HepG2 (cell line): Measurements from ENCODE around the gene PLG. TPM values are rescaled to one million over a fixed set of nuclear protein-coding genes. Genes with fewer than 3 reads are reported as not detected.
A peak's percentile ranks its signal among the peaks of the same experiment; 100 is the strongest.

Source experiments
- CHD4 ChIP-seq: fragments of 200-600 bp; sonication (generic); IDR thresholded peaks from 2 replicates; pipeline ENCODE4 v1.7.0; 2017; ENCODE audit warnings: mild to moderate bottlenecking, low read length, borderline replicate concordance
- HDAC1 ChIP-seq: sonication (generic); formaldehyde crosslinking; IDR thresholded peaks from 2 replicates; pipeline ENCODE4 v1.5.1; 2020; ENCODE audit warnings: mild to moderate bottlenecking, missing genetic modification reagents
- HNRNPL ChIP-seq: fragments of 200-400 bp; formaldehyde crosslinking; IDR thresholded peaks from 2 replicates; pipeline ENCODE4 v1.6.1; 2017; ENCODE audit warnings: mild to moderate bottlenecking, low read depth, low read length
- HOXA5 ChIP-seq: sonication (generic); formaldehyde crosslinking; IDR thresholded peaks from 2 replicates; pipeline ENCODE4 v1.4.0; 2020; ENCODE audit warnings: missing genetic modification reagents
- RXRB ChIP-seq: IDR thresholded peaks from 2 replicates; pipeline ENCODE4 v1.6.1; 2016; ENCODE audit warnings: borderline replicate concordance, missing genetic modification reagents, missing compliant biosample characterization
- SNRNP70 ChIP-seq: fragments of 200-400 bp; formaldehyde crosslinking; IDR thresholded peaks from 2 replicates; pipeline ENCODE4 v1.6.1; 2017; ENCODE audit warnings: mild to moderate bottlenecking, low read depth, low read length, moderate library complexity
- STAG1 ChIP-seq: sonication (generic); formaldehyde crosslinking; IDR thresholded peaks from 2 replicates; pipeline ENCODE4 v1.4.0; 2020; ENCODE audit warnings: missing genetic modification reagents
- ZEB1 ChIP-seq: IDR thresholded peaks from 2 replicates; pipeline ENCODE4 v1.6.1; 2012; ENCODE audit warnings: mild to moderate bottlenecking, low read depth, inconsistent platforms; ENCODE audit not compliant: insufficient replicate concordance
- ZKSCAN1 ChIP-seq: fragments of 150-350 bp; IDR thresholded peaks from 2 replicates; pipeline ENCODE4 v1.6.1; 2014; ENCODE audit warnings: low read length
- ZNF367 ChIP-seq: sonication (generic); formaldehyde crosslinking; IDR thresholded peaks from 2 replicates; pipeline ENCODE4 v1.4.0; 2020; ENCODE audit warnings: missing genetic modification reagents, borderline replicate concordance
- ZNF558 ChIP-seq: sonication (generic); formaldehyde crosslinking; IDR thresholded peaks from 2 replicates; pipeline ENCODE4 v1.9.0; 2022; ENCODE audit warnings: mild to moderate bottlenecking, missing genetic modification reagents, borderline replicate concordance
- ZNF709 ChIP-seq: sonication (generic); formaldehyde crosslinking; IDR thresholded peaks from 2 replicates; pipeline ENCODE4 v1.5.0; 2020; ENCODE audit warnings: mild to moderate bottlenecking, missing genetic modification reagents
- ZNF816 ChIP-seq: sonication (generic); formaldehyde crosslinking; IDR thresholded peaks from 2 replicates; pipeline ENCODE4 v1.8.0; 2022; ENCODE audit warnings: missing genetic modification reagents, mild to moderate bottlenecking, borderline replicate concordance
- ZZZ3 ChIP-seq: sonication (generic); formaldehyde crosslinking; IDR thresholded peaks from 2 replicates; pipeline ENCODE4 v1.4.0; 2020; ENCODE audit warnings: missing genetic modification reagents, mild to moderate bottlenecking, borderline replicate concordance
- polyA plus RNA-seq, 8 experiments: library from polyadenylated mRNA; depleted of rRNA in 3 of 8; stranded (reverse) in 7 of 8; unstranded in 1 of 8; fragments of >200 nt; fragmentation: Illumina TruSeq in 4 of 8; extraction: Trizol in 4 of 8; gene quantifications; 2 replicates each; pipeline versions ENCODE4 v1.2.1 to v1.2.3, GENCODE V29; 2011 to 2016; ENCODE audit warnings: low read depth in 4 of 8, missing spikeins in 1 of 8, mixed read lengths in 1 of 8; ENCODE audit not compliant: insufficient read depth in 1 of 8
- total RNA-seq, 5 experiments: library from RNA; depleted of rRNA; stranded (reverse); fragments of >200 nt; fragmentation: Illumina TruSeq; extraction: Trizol; gene quantifications; 2 replicates each; pipeline ENCODE4 v1.2.3, GENCODE V29; 2016; ENCODE audit warnings: low read depth in 1 of 5
- TF ChIP-seq, protein P1 (sequence below): sonication (generic); formaldehyde crosslinking; IDR thresholded peaks from 2 replicates; pipeline ENCODE4 v1.4.0; 2020; ENCODE audit warnings: missing genetic modification reagents
- TF ChIP-seq, protein P2 (sequence below): IDR thresholded peaks from 2 replicates; pipeline ENCODE4 v1.6.1; 2016; ENCODE audit warnings: mild to moderate bottlenecking
- TF ChIP-seq, protein P3 (sequence below): IDR thresholded peaks from 2 replicates; pipeline ENCODE4 v1.6.1; 2012; ENCODE audit warnings: low read length, improper control_type of control experiment
- TF ChIP-seq, protein P4 (sequence below): sonication (generic); formaldehyde crosslinking; IDR thresholded peaks from 2 replicates; pipeline ENCODE4 v1.4.0; 2020; ENCODE audit warnings: mild to moderate bottlenecking, missing genetic modification reagents, borderline replicate concordance

PLG gene
- total and polyA plus RNA-seq, 2 of the 13 experiments (the other 11 are each of a cell fraction or from before 2014, with no cell fraction given), result 1.7 to 10.7 TPM

DNA sequence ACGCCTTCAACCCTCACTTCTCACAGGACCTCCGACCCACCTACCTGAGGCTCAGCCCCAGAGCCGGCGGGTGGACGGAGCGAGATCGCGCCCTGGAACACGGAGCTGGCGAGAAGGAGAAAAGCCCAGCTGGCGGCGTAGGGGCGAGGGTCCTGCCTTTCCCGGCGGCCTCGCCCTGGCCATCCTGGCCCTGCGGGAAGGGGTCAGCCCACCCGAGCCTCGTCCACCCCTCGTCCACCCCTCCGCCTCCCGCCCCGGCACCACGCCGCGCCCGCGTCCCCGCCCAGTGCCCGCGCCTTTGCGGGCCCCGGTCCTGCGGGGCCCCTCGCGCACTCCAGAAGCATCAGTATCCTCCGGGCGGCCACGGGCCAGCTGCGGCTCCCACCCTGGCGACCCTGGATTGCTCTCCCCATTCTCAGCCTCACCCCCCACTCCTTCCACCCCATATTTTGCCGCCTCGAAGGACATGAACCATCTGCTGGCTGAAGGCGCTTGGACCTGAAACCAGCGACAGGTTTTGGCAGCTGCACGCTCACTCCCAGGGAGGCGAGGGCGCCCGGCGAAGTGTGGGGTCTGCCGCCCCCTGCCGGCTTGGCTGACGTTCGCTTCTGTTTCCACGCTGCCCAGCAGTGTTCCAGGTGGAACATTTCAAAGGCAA, 65.1 kb downstream of the PLG start (continued):
- TF ChIP-seq CHD4, result no peak
- no peak for TF ChIP-seq HNRNPL
- TF ChIP-seq ZNF367 (CRISPR knock-in tag), result no peak
- TF ChIP-seq, protein P1, sequence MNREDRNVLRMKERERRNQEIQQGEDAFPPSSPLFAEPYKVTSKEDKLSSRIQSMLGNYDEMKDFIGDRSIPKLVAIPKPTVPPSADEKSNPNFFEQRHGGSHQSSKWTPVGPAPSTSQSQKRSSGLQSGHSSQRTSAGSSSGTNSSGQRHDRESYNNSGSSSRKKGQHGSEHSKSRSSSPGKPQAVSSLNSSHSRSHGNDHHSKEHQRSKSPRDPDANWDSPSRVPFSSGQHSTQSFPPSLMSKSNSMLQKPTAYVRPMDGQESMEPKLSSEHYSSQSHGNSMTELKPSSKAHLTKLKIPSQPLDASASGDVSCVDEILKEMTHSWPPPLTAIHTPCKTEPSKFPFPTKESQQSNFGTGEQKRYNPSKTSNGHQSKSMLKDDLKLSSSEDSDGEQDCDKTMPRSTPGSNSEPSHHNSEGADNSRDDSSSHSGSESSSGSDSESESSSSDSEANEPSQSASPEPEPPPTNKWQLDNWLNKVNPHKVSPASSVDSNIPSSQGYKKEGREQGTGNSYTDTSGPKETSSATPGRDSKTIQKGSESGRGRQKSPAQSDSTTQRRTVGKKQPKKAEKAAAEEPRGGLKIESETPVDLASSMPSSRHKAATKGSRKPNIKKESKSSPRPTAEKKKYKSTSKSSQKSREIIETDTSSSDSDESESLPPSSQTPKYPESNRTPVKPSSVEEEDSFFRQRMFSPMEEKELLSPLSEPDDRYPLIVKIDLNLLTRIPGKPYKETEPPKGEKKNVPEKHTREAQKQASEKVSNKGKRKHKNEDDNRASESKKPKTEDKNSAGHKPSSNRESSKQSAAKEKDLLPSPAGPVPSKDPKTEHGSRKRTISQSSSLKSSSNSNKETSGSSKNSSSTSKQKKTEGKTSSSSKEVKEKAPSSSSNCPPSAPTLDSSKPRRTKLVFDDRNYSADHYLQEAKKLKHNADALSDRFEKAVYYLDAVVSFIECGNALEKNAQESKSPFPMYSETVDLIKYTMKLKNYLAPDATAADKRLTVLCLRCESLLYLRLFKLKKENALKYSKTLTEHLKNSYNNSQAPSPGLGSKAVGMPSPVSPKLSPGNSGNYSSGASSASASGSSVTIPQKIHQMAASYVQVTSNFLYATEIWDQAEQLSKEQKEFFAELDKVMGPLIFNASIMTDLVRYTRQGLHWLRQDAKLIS (CRISPR knock-in tag), result no peak
- TF ChIP-seq ZEB1, result no peak
- TF ChIP-seq SNRNP70, result no peak
- TF ChIP-seq ZNF709 (CRISPR knock-in tag), result no peak; the same call in 1 of the 2 replicates
- peak; percentile 23; the same call in 1 of the 2 replicates for TF ChIP-seq RXRB (CRISPR knock-in tag)
- peak; percentile 79 for TF ChIP-seq STAG1 (CRISPR knock-in tag)
- TF ChIP-seq, protein P2, sequence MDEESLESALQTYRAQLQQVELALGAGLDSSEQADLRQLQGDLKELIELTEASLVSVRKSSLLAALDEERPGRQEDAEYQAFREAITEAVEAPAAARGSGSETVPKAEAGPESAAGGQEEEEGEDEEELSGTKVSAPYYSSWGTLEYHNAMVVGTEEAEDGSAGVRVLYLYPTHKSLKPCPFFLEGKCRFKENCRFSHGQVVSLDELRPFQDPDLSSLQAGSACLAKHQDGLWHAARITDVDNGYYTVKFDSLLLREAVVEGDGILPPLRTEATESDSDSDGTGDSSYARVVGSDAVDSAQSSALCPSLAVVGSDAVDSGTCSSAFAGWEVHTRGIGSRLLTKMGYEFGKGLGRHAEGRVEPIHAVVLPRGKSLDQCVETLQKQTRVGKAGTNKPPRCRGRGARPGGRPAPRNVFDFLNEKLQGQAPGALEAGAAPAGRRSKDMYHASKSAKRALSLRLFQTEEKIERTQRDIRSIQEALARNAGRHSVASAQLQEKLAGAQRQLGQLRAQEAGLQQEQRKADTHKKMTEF (CRISPR knock-in tag), result no peak; the same call in 1 of the 2 replicates
- 0 out of 2 replicates have a peak, but pooled peaks have one; percentile 42 for TF ChIP-seq HOXA5 (CRISPR knock-in tag)
- TF ChIP-seq ZKSCAN1, result no peak
- TF ChIP-seq, protein P3, sequence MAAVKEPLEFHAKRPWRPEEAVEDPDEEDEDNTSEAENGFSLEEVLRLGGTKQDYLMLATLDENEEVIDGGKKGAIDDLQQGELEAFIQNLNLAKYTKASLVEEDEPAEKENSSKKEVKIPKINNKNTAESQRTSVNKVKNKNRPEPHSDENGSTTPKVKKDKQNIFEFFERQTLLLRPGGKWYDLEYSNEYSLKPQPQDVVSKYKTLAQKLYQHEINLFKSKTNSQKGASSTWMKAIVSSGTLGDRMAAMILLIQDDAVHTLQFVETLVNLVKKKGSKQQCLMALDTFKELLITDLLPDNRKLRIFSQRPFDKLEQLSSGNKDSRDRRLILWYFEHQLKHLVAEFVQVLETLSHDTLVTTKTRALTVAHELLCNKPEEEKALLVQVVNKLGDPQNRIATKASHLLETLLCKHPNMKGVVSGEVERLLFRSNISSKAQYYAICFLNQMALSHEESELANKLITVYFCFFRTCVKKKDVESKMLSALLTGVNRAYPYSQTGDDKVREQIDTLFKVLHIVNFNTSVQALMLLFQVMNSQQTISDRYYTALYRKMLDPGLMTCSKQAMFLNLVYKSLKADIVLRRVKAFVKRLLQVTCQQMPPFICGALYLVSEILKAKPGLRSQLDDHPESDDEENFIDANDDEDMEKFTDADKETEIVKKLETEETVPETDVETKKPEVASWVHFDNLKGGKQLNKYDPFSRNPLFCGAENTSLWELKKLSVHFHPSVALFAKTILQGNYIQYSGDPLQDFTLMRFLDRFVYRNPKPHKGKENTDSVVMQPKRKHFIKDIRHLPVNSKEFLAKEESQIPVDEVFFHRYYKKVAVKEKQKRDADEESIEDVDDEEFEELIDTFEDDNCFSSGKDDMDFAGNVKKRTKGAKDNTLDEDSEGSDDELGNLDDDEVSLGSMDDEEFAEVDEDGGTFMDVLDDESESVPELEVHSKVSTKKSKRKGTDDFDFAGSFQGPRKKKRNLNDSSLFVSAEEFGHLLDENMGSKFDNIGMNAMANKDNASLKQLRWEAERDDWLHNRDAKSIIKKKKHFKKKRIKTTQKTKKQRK, result no peak
- 0 out of 2 replicates have a peak, but pooled peaks have one; percentile 49 for TF ChIP-seq ZNF816 (CRISPR knock-in tag)
- TF ChIP-seq ZZZ3 (CRISPR knock-in tag), result no peak
- TF ChIP-seq, protein P4, sequence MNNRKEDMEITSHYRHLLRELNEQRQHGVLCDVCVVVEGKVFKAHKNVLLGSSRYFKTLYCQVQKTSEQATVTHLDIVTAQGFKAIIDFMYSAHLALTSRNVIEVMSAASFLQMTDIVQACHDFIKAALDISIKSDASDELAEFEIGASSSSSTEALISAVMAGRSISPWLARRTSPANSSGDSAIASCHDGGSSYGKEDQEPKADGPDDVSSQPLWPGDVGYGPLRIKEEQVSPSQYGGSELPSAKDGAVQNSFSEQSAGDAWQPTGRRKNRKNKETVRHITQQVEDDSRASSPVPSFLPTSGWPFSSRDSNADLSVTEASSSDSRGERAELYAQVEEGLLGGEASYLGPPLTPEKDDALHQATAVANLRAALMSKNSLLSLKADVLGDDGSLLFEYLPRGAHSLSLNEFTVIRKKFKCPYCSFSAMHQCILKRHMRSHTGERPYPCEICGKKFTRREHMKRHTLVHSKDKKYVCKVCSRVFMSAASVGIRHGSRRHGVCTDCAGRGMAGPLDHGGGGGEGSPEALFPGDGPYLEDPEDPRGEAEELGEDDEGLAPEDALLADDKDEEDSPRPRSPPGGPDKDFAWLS (CRISPR knock-in tag), result no peak
- no peak for TF ChIP-seq ZNF558 (CRISPR knock-in tag)
- peak; percentile 54; the same call in 1 of the 2 replicates for TF ChIP-seq HDAC1 (CRISPR knock-in tag)
